Pancreas (tissue), 10 donors: Measurements from ENCODE around the gene RBM5. TPM values are rescaled to one million over a fixed set of nuclear protein-coding genes. Genes with fewer than 3 reads are reported as not detected.

ENCODE experiments used
- ATAC-seq, 4 donors: fragments of 200-7000 bp; cut with Tn5 transposase; one replicate each; pipeline versions ENCODE4 v1.8.0 to v1.9.1; 2020; ENCODE audit warnings: mild to moderate bottlenecking in 4 of 4, moderate library complexity in 4 of 4
- DNase-seq, 6 donors: peaks; one replicate each; pipeline ENCODE4 v3.0.0-alpha.2; 2020
- FAIRE-seq: peaks from 2 replicates; lab custom pipeline; 2012; peaks lifted over from hg19 to GRCh38; lab: Jason Lieb, UNC
- H3K27ac ChIP-seq, 4 donors: fragments of 200-600 bp; sonication (generic); 1 replicate in 3 of 4; 2 replicates in 1 of 4; pipeline versions ENCODE4 v1.5.0 to v1.8.0; 2020
- H3K27me3 ChIP-seq, 4 donors: fragments of 200-600 bp; one replicate each; pipeline ENCODE4 v1.8.0; 2021
- H3K36me3 ChIP-seq, 3 donors: fragments of 200-600 bp; sonication (generic) in 1 of 3; one replicate each; pipeline versions ENCODE4 v1.5.0 to v1.8.0; 2020 to 2021
- H3K4me1 ChIP-seq, 3 donors: fragments of 200-600 bp; one replicate each; pipeline ENCODE4 v1.8.0; 2021
- H3K4me3 ChIP-seq, 4 donors: fragments of 200-600 bp; sonication (generic) in 2 of 4; one replicate each; pipeline versions ENCODE4 v1.5.0 to v1.8.0; 2020 to 2021
- H3K9me3 ChIP-seq, 4 donors: fragments of 200-600 bp; one replicate each; pipeline ENCODE4 v1.8.0; 2021
- WGBS, 2 donors: extraction: QIAGEN DNeasy Blood & Tissue Kit; methylation state at CpG; one replicate each; pipeline ENCODE4 v1.1.7; 2013; 5-methylcytosine and 5-hydroxymethylcytosine counted together
- intact Hi-C, 3 donors: fragments of 100-400 bp; cut with DNase I; formaldehyde crosslinking; loops; one replicate each; pipeline versions ENCODE4 v1.11.1 to v1.14.2; 2022
- polyA plus RNA-seq, 2 donors: library from polyadenylated mRNA; stranded (reverse); fragments of 200-250 nt; gene quantifications; one replicate each; pipeline ENCODE4 v1.2.3, GENCODE V29; 2013
- total RNA-seq, 6 donors: library from RNA; stranded (reverse); fragmentation: NEBNext Ultra II Directional in 4 of 6; extraction: Animal tissue kit (Norgen Biotek cat#: 25700) in 4 of 6; gene quantifications; one replicate each; pipeline versions ENCODE4 v1.2.1 to v1.2.4, GENCODE V29; 2021 to 2023
- TF ChIP-seq, protein P1 (sequence below), 4 donors: fragments of 200-600 bp; sonication (generic) in 3 of 4; IDR thresholded peaks; one replicate each; pipeline versions ENCODE4 v1.5.0 to v1.8.0; 2021; ENCODE audit warnings: antibody characterized with exemption in 4 of 4
- donor health status: healthy with polysubstance abuse.
- donor health status: DM: no; HTN: no; CAD: no; lungs with moderate emphysema.
- donor health status: DM: no; HTN: no; CAD: no.
- donor health status: control.
- donor health status: control.
- donor health status: Bipolar disorder and iron deficiency.
- donor health status: DM: yes; HTN: yes; CAD: no.
- donor health status: DM: no; HTN: no; CAD: no.
- donor health status: DM: no; HTN: no; CAD: no.
- donor health status: DM: yes; HTN: yes; CAD: no.

RBM5 gene
- total and polyA plus RNA-seq, 8 donors = 42.5 to 186 (median 69.6) TPM

DNA sequence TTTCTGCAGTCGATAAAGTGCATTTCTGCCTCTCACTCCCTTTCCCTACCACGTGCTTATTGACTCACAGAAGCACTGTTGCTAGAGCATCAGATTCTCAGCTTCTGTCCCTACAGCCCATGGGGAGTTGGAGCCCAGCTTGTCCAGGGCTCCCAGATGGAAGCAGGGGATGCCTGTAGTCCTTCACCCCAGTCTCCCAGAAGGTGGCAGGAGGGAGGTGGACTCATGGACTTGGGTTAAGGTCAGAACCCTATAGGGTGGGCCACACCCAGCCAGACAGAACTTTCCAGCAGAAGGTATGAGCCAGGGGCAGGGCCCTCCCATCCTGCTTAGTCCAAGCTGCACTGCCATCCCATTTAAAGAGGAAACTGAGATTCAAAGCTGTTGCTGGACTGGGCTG, 33.4 kb downstream of the RBM5 start:
- DNase-seq (peak in 1 of 6 donors; percentile 18), ATAC-seq (no peak)
- intact Hi-C loops = loop anchor here in 2 of 3 donors (5.0 to 10.0 kb wide), 2 partner anchors 63 to 65 kb away; no protein-coding TSS in a partner anchor

DNA sequence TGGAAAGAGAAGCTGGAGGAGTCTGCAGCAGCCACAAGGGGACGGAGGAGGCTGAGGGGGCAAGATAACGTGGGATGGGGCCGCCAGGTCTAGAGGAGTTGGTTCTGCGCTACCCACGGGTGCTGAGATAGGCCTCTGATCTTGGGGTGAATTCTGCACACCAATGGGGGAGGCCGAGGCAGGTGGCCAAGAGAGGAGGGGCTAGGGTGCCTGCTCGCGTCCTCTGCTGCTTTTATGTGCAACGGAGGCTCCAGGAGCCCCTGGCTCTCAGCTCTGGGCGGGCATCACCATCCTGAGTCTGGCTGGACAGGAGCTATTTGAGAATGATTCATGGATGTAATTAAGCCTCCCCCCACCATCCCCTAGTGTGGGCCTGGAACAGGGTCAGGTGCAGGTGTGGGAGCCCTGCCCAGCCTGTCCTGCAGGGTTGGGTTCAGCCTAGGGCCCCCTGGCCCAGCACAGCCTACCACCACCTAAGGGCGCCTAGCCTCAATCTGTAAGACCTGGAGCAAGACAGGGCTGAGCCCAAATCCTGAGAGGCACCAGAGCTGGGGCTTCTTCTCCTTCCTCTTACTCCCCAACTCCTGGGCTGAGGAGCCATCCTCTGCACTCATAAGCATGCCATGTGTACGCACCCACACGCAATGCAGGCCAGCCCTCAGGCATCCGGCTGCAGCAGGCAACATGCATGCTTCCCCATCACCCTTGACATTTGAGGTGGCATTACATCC, 34.1 kb downstream of the RBM5 start:
- intact Hi-C loops = loop anchor here in 2 of 3 donors (5.0 to 10.0 kb wide), 2 partner anchors 62 to 64 kb away; no protein-coding TSS in a partner anchor
- 66 to 72% methylated on average over 14 of the region's 14 CpGs for WGBS, 2 donors
- no peak overlapping the region for H3K4me3 ChIP-seq
- TF ChIP-seq, protein P1, sequence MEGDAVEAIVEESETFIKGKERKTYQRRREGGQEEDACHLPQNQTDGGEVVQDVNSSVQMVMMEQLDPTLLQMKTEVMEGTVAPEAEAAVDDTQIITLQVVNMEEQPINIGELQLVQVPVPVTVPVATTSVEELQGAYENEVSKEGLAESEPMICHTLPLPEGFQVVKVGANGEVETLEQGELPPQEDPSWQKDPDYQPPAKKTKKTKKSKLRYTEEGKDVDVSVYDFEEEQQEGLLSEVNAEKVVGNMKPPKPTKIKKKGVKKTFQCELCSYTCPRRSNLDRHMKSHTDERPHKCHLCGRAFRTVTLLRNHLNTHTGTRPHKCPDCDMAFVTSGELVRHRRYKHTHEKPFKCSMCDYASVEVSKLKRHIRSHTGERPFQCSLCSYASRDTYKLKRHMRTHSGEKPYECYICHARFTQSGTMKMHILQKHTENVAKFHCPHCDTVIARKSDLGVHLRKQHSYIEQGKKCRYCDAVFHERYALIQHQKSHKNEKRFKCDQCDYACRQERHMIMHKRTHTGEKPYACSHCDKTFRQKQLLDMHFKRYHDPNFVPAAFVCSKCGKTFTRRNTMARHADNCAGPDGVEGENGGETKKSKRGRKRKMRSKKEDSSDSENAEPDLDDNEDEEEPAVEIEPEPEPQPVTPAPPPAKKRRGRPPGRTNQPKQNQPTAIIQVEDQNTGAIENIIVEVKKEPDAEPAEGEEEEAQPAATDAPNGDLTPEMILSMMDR (IDR thresholded peaks at IDR 0.05) = no peak
- no peaks in the 10 kb centered on the region for H3K9me3 ChIP-seq
- DNase-seq (peak in 2 of 6 donors; percentile 24 to 52), FAIRE-seq (no peak), ATAC-seq (peak in 1 of 4 donors; percentile 4)
- H3K36me3 ChIP-seq = peaks cover 0 to 22% (median 16%) of the 10 kb centered on the region in 3 donors
- H3K27me3 ChIP-seq = no peaks in the 10 kb centered on the region
- H3K27ac ChIP-seq = no peak overlapping the region
- H3K4me1 ChIP-seq = no peaks in the 10 kb centered on the region

More for the DNA sequence above, 33.4 kb downstream of the RBM5 start:
- Histone ChIP-seq H3K9me3 (no peaks in the 10 kb centered on the region), H3K27me3 (no peaks in the 10 kb centered on the region), H3K36me3 (peaks cover 0 to 30% (median 22%) of the 10 kb centered on the region in 3 donors), H3K4me1 (no peaks in the 10 kb centered on the region), H3K4me3 (no peak overlapping the region), H3K27ac (no peak overlapping the region)
- no peak for FAIRE-seq
- 68 to 74% methylated on average over 2 of the region's 2 CpGs for WGBS, 2 donors
- TF ChIP-seq, protein P1 (IDR thresholded peaks at IDR 0.05) = no peak

DNA sequence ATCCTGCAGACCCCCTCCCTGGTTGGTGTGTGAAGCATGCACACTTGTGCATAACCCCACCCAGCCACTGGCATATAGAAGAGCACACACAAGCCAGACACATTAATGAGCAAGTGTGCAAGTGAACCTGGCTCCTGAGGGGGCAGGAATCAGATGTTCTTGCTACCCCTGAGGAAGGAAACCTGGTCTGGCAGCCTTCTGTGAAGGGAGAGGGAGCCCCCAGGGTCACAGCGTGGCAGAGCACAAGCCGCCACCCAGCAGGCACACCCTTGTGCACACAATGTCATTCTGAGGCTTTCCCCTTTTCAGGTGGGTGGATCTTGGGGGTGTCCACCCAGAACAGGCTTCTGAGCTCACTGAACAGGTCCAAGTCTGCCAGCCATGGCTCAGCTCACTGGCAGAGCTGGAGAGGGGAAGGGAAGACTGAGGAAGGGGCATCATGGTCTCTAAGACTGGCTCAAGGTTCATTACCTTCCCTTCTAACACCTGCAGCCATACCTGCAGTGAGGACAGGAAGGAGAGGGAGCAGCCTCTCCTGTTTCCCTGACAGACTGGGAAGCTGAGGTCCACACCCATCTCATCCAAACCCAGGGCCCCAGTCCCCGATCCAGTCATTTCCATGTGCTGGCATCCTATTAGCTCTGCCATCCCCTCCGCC, 34.8 kb downstream of the RBM5 start:
- TF ChIP-seq, protein P1 (IDR thresholded peaks at IDR 0.05) = no peak
- intact Hi-C loops = loop anchor here in 2 of 3 donors (5.0 to 10.0 kb wide), 2 partner anchors 61 to 64 kb away; no protein-coding TSS in a partner anchor
- peak in 1 of 6 donors; percentile 8 for DNase-seq
- H3K4me1 ChIP-seq = no peaks in the 10 kb centered on the region
- peaks cover 0 to 15% (median 9%) of the 10 kb centered on the region in 3 donors for H3K36me3 ChIP-seq
- FAIRE-seq = no peak
- H3K27ac ChIP-seq = no peak overlapping the region
- WGBS, 2 donors = 61 to 64% methylated on average over 4 of the region's 4 CpGs
- H3K9me3 ChIP-seq = no peaks in the 10 kb centered on the region
- ATAC-seq = no peak
- H3K27me3 ChIP-seq = no peaks in the 10 kb centered on the region
- H3K4me3 ChIP-seq = no peak overlapping the region

DNA sequence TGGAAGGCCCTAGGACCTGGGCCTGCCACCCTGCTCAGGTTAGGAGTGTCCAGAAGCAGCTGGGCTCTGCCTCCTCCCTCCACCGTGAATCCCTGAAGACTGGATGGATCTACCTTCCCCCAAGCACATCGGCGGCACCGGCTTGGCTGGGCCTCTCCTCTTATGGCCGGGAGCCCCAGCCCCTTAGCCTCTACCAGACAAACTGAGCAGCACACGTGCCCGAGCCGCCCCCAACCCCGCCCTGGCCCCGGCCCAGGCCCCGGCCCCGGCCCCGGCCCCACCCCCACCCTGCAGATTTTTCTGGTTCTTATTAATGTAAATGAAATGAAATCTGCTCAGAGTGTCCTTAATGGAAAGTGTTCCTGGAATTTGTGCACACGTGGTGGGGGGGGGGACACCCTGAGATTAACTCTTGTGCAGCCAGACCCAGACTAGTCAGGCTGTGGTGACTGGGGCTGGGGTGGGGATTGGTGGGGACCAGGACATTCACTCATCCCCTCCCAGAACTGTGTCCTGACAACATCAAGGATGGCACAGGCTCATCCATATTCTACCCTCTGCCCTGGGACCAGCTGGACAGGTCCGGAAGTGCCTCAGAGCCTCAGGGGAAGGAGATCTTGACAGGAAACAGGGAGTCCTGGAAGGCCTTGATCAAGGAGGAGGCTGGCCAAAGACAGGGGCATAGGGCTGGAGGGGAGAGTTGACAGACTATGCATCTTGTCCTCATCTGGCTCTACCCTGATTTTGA, 35.5 kb downstream of the RBM5 start:
- Histone ChIP-seq H3K36me3 (peaks cover 0 to 8% (median 5%) of the 10 kb centered on the region in 3 donors), H3K27me3 (no peaks in the 10 kb centered on the region), H3K4me1 (no peaks in the 10 kb centered on the region), H3K9me3 (no peaks in the 10 kb centered on the region), H3K4me3 (no peak overlapping the region), H3K27ac (no peak overlapping the region)
- WGBS, 2 donors = 14 to 36% methylated on average over 14 to 15 of the region's 15 CpGs
- TF ChIP-seq, protein P1 (IDR thresholded peaks at IDR 0.05) = no peak
- intact Hi-C loops = loop anchor here in 2 of 3 donors (5.0 to 10.0 kb wide), 2 partner anchors 61 to 63 kb away; no protein-coding TSS in a partner anchor
- DNase-seq = peak in 1 of 6 donors; percentile 58
- no peak for ATAC-seq
- FAIRE-seq = no peak
